H9 (cell line): ENCODE measurements around the gene DAB1. TPM values are rescaled to one million over a fixed set of nuclear protein-coding genes. Genes with fewer than 3 reads are reported as not detected.

Experiments
- DNase-seq: peaks from one replicate; pipeline ENCODE4 v3.0.0-alpha.2; 2017
- H2AFZ ChIP-seq: one replicate; pipeline ENCODE4 v1.6.1; 2013; ENCODE audit warnings: mild to moderate bottlenecking, low read length, control low read depth, moderate library complexity
- H2AK5ac ChIP-seq: 2 replicates; pipeline ENCODE4 v1.6.1; 2013; ENCODE audit warnings: low read length, control low read depth, mixed read lengths; ENCODE audit not compliant: insufficient read length
- H2BK120ac ChIP-seq: one replicate; pipeline ENCODE4 v1.6.1; 2013; ENCODE audit warnings: low read depth, mild to moderate bottlenecking, low read length, control low read depth, inconsistent platforms; ENCODE audit not compliant: poor library complexity, severe bottlenecking
- H2BK12ac ChIP-seq: 2 replicates; pipeline ENCODE4 v1.6.1; 2013; ENCODE audit warnings: low read length, control low read depth, mixed read lengths, low read depth; ENCODE audit not compliant: insufficient read length
- H2BK15ac ChIP-seq: 2 replicates; pipeline ENCODE4 v1.6.1; 2013; ENCODE audit warnings: low read depth, low read length, control low read depth
- H2BK20ac ChIP-seq: one replicate; pipeline ENCODE4 v1.6.1; 2013; ENCODE audit warnings: low read depth, mild to moderate bottlenecking, low read length, control low read depth, inconsistent platforms; ENCODE audit not compliant: poor library complexity, severe bottlenecking
- H2BK5ac ChIP-seq: 2 replicates; pipeline ENCODE4 v1.6.1; 2013; ENCODE audit warnings: low read length, control low read depth, mixed read lengths; ENCODE audit not compliant: insufficient read length
- H3K14ac ChIP-seq: 2 replicates; pipeline ENCODE4 v1.6.1; 2013; ENCODE audit warnings: low read length, control low read depth; ENCODE audit not compliant: insufficient read depth
- H3K18ac ChIP-seq: 2 replicates; pipeline ENCODE4 v1.6.1; 2013; ENCODE audit warnings: low read depth, mild to moderate bottlenecking, mixed read lengths, low read length, control low read depth; ENCODE audit not compliant: insufficient read length
- H3K23ac ChIP-seq: 2 replicates; pipeline ENCODE4 v1.6.1; 2013; ENCODE audit warnings: low read length, control low read depth, mixed read lengths, low read depth; ENCODE audit not compliant: insufficient read length
- H3K23me2 ChIP-seq: 2 replicates; pipeline ENCODE4 v1.6.1; 2013; ENCODE audit warnings: low read depth, mild to moderate bottlenecking, mixed read lengths, low read length, control low read depth; ENCODE audit not compliant: insufficient read length, poor library complexity, severe bottlenecking
- H3K27ac ChIP-seq: 2 replicates; pipeline ENCODE4 v1.5.1; 2013; ENCODE audit warnings: low read length, control low read depth, mixed read lengths, low read depth; ENCODE audit not compliant: insufficient read length
- H3K27me3 ChIP-seq: 2 replicates; pipeline ENCODE4 v1.6.1; 2013; ENCODE audit warnings: low read length, control low read depth, inconsistent platforms; ENCODE audit not compliant: insufficient read depth
- H3K4ac ChIP-seq: 2 replicates; pipeline ENCODE4 v1.6.1; 2013; ENCODE audit warnings: low read depth, mild to moderate bottlenecking, control low read depth, inconsistent platforms, low read length, moderate library complexity
- H3K4me1 ChIP-seq: 2 replicates; pipeline ENCODE4 v1.6.1; 2013; ENCODE audit warnings: low read length, control low read depth, inconsistent platforms; ENCODE audit not compliant: insufficient read depth
- H3K4me2 ChIP-seq: 2 replicates; pipeline ENCODE4 v1.6.1; 2013; ENCODE audit warnings: low read length, control low read depth, mixed read lengths; ENCODE audit not compliant: insufficient read length, insufficient read depth
- H3K56ac ChIP-seq: 2 replicates; pipeline ENCODE4 v1.6.1; 2013; ENCODE audit warnings: low read depth, mild to moderate bottlenecking, mixed read lengths, low read length, control low read depth; ENCODE audit not compliant: insufficient read length
- H3K79me1 ChIP-seq: 2 replicates; pipeline ENCODE4 v1.6.1; 2013; ENCODE audit warnings: low read depth, mild to moderate bottlenecking, moderate library complexity, low read length, control low read depth, inconsistent platforms; ENCODE audit not compliant: insufficient read depth, poor library complexity, severe bottlenecking
- H3K79me2 ChIP-seq: 2 replicates; pipeline ENCODE4 v1.6.1; 2013; ENCODE audit warnings: low read length, control low read depth, inconsistent platforms; ENCODE audit not compliant: insufficient read depth
- H3K9ac ChIP-seq: 2 replicates; pipeline ENCODE4 v1.6.1; 2013; ENCODE audit warnings: low read length, control low read depth, mixed read lengths; ENCODE audit not compliant: insufficient read length; ENCODE audit errors: extremely low read depth
- H3K9me3 ChIP-seq: one replicate; pipeline ENCODE4 v1.6.1; 2013; ENCODE audit warnings: low read depth, low read length, inconsistent platforms; ENCODE audit not compliant: control insufficient read depth
- H3T11ph ChIP-seq: one replicate; pipeline ENCODE4 v1.6.1; 2013; ENCODE audit warnings: mild to moderate bottlenecking, low read length, control low read depth, inconsistent platforms
- H4K20me1 ChIP-seq: one replicate; pipeline ENCODE4 v1.6.1; 2013; ENCODE audit not compliant: control insufficient read depth, insufficient read length, insufficient read depth
- H4K5ac ChIP-seq: 2 replicates; pipeline ENCODE4 v1.6.1; 2013; ENCODE audit warnings: low read depth, mild to moderate bottlenecking, mixed read lengths, low read length, control low read depth; ENCODE audit not compliant: insufficient read length
- H4K8ac ChIP-seq: replicated peaks from 2 replicates; pipeline ENCODE4 v1.6.1; 2013; ENCODE audit warnings: low read length, control low read depth, mixed read lengths, low read depth; ENCODE audit not compliant: insufficient read length
- H4K91ac ChIP-seq: 2 replicates; pipeline ENCODE4 v1.6.1; 2013; ENCODE audit warnings: low read depth, mild to moderate bottlenecking, moderate library complexity, mixed read lengths, low read length, control low read depth; ENCODE audit not compliant: insufficient read length
- H3K27ac Mint-ChIP-seq, 3 experiments: 2 replicates in 2 of 3; 3 replicates in 1 of 3; pipeline ENCODE4 v1.8.0; 2020 to 2021; ENCODE audit warnings: mixed read lengths in 3 of 3, mild to moderate bottlenecking in 1 of 3, moderate library complexity in 1 of 3
- H3K27me3 Mint-ChIP-seq: 2 replicates; pipeline ENCODE4 v1.8.0; 2021; ENCODE audit warnings: low read depth, mild to moderate bottlenecking, moderate library complexity, mixed read lengths
- H3K36me3 Mint-ChIP-seq, 3 experiments: 2 replicates in 2 of 3; 3 replicates in 1 of 3; pipeline ENCODE4 v1.8.0; 2020 to 2021; ENCODE audit warnings: low read depth in 3 of 3, mixed read lengths in 3 of 3; ENCODE audit not compliant: insufficient read depth in 1 of 3
- H3K4me1 Mint-ChIP-seq, 2 experiments: 2 replicates each; pipeline ENCODE4 v1.8.0; 2020; ENCODE audit warnings: mixed read lengths in 2 of 2
- H3K4me3 Mint-ChIP-seq, 2 experiments: 2 replicates in 1 of 2; 3 replicates in 1 of 2; pipeline ENCODE4 v1.8.0; 2020 to 2021; ENCODE audit warnings: mild to moderate bottlenecking in 2 of 2, mixed read lengths in 2 of 2, moderate library complexity in 1 of 2
- H3K9me3 Mint-ChIP-seq, 2 experiments: 2 replicates in 1 of 2; 3 replicates in 1 of 2; pipeline ENCODE4 v1.8.0; 2020; ENCODE audit warnings: mild to moderate bottlenecking in 2 of 2, mixed read lengths in 2 of 2, moderate library complexity in 1 of 2
- CTCF ChIP-seq: fragments of 200-600 bp; sonication (generic); conservative IDR thresholded peaks from 3 replicates; pipeline ENCODE4 v1.8.0; 2021; ENCODE audit warnings: antibody characterized with exemption, mild to moderate bottlenecking
- WGBS: extraction: QIAGEN DNeasy Blood & Tissue Kit; methylation state at CpG from one replicate; pipeline ENCODE4 v1.1.7; 2013; ENCODE audit warnings: missing lambda C conversion rate, low lambda C conversion rate, mixed read lengths; ENCODE audit not compliant: insufficient read length; ENCODE audit errors: extremely low coverage; 5-methylcytosine and 5-hydroxymethylcytosine counted together
- total RNA-seq: library from RNA; stranded (reverse); gene quantifications from 2 replicates; pipeline ENCODE4 v1.2.1, GENCODE V29; 2021

Gene DAB1
- total RNA-seq, 1 experiment from 2014 or later: 9.3 TPM

GRCh38 chr1:56953386-56953785 lies 470.5 kb downstream of the DAB1 start:
- no peak overlapping the region for H3K14ac ChIP-seq
- H4K5ac ChIP-seq: no peak overlapping the region
- H3K79me1 ChIP-seq: no peaks in the 10 kb centered on the region
- no peak overlapping the region for H2AFZ ChIP-seq
- no peak overlapping the region for H3K9ac ChIP-seq
- no peak overlapping the region for H2BK20ac ChIP-seq
- TF ChIP-seq CTCF: no peak
- no peak for DNase-seq
- no peaks in the 10 kb centered on the region for H3K9me3 Mint-ChIP-seq
- H3K27ac ChIP-seq: no peak overlapping the region
- H2BK120ac ChIP-seq: no peak overlapping the region
- H4K91ac ChIP-seq: no peak overlapping the region
- no peak overlapping the region for H2AK5ac ChIP-seq
- H3K4ac ChIP-seq: no peak overlapping the region
- H3K27me3 ChIP-seq: no peaks in the 10 kb centered on the region
- peaks cover 13% of the 10 kb centered on the region for H3K27me3 Mint-ChIP-seq
- no peaks in the 10 kb centered on the region for H3K9me3 ChIP-seq
- no peak overlapping the region for H3K4me3 Mint-ChIP-seq
- no peak overlapping the region for H3K56ac ChIP-seq
- no peaks in the 10 kb centered on the region for H3K23me2 ChIP-seq
- no peak overlapping the region for H3K18ac ChIP-seq
- H3K27ac Mint-ChIP-seq: no peak overlapping the region
- no CpG with 5 or more reads among the region's 5 CpGs for WGBS
- H3T11ph ChIP-seq: no peak overlapping the region
- no peak overlapping the region for H2BK12ac ChIP-seq
- no peaks in the 10 kb centered on the region for H3K79me2 ChIP-seq
- H2BK5ac ChIP-seq: no peak overlapping the region
- H3K4me2 ChIP-seq: no peak overlapping the region
- no peaks in the 10 kb centered on the region for H4K20me1 ChIP-seq
- H3K23ac ChIP-seq: no peak overlapping the region
- H3K36me3 Mint-ChIP-seq: no peaks in the 10 kb centered on the region
- no peaks in the 10 kb centered on the region for H3K4me1 ChIP-seq
- no peak overlapping the region for H4K8ac ChIP-seq
- H2BK15ac ChIP-seq: no peak overlapping the region
- no peaks in the 10 kb centered on the region for H3K4me1 Mint-ChIP-seq
